HG03060 (cell line): ENCODE results near the gene ASPDH.

Experiments used
- ATAC-seq: cut with Tn5 transposase; IDR thresholded peaks from one replicate; pipeline ENCODE4 v1.9.1; 2021; ENCODE audit warnings: low read depth, moderate number of reproducible peaks; ENCODE audit not compliant: unreplicated experiment

Gene ASPDH

DNA sequence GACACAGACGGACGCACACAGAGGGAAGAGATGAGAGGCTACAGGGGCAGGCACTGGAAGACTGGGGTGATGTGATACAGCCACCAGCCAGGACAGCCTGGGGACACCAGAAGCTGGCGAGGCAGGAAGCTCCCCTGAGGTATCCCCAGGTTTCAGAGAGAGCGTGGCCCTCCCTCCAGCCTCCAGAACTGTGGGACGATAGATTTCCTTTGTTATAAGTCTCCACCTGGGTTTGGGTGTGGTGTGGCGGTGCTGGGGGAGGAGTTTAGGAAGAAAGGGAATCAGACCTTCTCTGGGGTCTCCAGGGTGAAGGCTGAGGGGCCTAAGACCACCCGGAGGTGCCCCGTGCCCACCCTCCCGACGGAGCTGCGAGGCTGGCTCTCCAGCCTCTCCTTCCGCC is 2.7 kb upstream of the ASPDH start:
- ATAC-seq = no peak

DNA sequence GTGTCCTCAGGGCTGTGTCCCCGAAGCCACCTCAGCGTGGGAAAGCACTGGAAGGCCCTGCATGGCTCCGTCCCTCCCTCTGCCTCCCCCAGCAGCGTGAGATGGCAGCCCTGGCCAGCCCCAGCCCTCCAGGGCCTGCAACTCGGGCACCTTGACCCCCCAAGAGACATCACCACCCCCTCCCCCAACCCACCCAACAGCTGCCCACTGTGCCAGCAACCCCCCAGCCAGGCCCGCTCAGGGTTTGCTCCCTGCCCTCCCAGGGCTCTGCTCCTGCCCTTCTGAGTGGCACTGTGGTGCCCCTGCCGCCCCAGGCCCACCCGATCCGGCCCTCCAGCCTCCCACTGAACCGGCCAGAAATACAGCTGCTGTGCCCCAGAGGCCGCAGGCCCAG is 1.5 kb upstream of the ASPDH start:
- no peak for ATAC-seq

DNA sequence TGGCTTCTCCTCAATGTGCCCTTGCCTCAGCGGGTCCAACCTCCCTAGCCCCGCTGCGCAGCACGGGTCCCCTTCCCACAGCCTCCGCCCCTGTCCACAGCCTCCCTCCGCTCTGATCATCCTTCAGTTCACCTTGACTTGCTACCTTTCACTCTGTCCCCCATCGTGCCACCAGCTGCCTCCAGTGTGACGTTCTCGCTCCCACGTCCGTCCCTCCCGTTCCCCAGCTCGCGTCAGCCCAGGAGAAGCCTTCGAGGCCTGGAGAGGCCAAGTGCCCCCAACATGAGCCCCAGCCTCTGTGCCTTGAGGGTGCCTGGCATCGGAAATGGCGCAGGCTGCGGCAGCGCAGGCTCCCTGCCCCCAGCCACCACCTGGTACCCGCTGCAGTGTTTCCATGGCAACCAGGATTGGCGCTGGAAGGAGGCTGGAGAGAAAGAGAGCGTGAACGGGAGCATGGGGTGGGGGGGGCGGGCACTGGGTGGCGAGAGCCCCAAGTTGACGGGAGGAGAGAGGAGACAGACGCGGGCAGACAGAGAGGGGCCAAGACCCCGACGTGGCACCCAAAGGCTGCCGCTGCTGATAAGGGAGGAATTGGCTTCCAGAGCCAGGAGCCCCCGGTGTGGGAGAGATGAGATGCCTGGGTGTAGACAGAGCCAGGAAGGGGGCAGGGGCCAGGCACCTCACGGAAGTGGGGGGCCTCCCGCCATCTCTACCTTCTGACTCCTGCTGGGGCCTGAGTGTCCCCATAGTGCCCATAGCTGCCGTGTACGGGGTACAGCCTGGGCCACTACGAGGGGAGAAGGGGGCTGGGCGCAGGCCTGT is 844 bp upstream of the ASPDH start:
- ATAC-seq = no peak

DNA sequence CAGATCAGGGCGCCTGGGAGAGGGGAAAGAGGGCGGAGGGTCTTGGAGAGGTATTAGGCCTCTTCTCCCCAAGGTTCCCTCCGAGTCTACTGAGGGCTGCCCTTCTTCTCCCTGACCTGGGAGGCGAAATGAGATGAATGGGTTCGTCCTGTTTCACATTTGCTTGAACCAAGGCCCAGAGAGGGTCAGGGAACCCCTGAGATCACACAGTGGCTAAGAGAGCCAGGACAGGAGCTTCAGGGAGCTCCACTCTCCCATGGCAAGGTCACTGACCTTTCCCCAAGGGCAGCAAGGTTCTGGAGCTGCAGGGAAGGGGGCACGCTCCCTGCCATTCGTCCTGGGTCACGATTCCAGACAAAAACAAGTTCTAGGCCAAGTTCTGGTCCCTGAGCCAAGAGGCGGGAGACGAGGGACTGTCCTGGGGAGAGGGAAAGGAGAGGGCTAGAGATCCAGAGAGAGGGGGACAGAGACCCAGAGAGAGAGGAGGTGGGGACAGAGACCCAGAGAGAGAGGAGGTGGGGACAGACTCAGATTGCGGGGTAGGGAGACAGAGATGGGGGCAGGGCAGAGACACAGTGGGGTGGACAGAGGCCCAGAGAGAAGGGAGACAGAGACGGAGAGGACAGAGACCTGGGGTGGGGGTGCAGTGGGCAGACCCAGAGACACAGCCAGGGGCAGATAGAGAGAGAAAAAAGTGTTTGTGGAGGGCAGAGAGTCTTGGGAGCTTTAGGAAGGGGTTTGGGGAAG is 541 bp downstream of the ASPDH start:
- no peak for ATAC-seq

DNA sequence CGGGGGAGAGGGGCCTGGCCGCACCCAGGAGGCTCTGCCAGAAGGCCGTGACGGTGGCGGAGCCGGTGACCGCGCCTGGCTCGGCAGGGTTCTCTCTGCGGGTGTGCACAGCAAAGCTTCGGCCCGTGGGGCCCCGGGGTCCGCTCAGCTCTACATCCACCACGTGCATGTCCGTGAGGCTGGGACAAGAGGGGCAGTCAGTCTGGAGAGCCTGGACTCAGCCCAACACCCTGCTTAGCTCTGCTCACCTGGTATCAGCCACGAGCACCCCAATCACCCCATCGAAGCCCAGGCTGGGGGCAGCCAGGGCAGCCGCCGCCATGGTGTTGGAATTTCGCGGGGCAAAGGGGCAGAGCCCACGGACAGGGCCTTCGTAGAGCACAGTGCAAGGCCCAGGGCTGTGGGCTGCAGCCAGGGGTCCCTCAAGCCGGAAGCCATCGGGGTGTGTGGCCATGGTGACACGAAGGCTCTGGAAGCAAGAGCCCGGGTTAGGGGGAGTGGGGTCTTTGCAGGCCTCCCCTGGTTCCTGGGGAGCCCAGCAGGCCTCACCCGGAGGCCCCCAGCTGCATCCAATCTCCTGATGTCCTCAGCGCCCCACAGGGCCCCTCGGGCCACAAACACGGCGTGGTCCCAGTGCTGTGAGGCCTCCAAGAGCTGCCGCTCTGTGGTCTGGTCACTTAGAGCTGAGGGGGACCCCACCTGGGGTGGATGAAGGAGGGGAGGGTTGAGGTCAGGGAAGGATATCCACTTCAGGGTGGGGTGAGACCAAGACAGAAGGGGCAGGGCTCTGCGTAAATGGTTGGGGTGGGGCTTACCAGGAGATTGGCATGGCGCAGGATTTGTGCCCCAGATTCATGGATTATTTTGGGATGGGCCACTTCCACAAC is 1.4 kb downstream of the ASPDH start:
- ATAC-seq = no peak

DNA sequence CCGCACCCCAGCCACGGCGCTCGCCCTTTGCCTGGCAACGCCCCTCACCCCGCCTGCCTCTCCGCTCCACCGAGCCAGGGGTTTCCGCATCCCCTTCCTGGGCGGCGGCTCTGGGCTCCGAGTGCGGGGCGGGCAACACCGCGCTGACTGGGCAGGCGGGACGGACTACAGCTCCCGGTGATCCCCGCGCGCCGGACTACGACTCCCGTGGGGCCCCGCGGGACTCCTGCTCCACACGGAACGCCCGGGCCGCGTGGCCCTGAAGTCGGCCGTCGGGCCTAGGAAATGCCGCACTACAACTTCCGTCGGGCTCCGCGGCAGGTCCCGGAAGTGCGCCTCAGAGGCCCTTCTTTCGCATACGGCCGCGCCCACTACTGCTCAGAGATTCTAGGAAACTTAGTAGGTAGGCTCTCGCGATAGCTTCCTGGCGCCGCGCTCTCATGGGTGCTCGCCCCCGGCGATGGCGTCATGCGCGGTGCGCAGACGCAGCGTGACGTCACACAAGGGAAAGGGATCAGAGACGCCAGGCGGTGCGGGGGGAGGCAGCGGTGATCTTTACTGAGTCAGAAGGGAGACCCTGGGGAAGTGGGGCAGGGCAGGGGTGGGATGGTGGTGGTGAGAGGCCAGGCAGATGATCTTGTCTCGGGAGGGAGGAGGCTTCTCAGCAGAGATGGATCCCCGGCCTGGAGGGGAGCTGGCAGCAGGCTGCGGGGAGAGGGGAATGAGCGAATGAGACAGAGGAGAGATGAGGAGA is 2.5 kb downstream of the ASPDH start, which contains the start of gene JOSD2:
Gene JOSD2, minus strand, starts transcription at position 123 of the 754 bp plus-strand sequence. CDS start 760 bp downstream, outside the sequence.
- peak; percentile 86 for ATAC-seq

DNA sequence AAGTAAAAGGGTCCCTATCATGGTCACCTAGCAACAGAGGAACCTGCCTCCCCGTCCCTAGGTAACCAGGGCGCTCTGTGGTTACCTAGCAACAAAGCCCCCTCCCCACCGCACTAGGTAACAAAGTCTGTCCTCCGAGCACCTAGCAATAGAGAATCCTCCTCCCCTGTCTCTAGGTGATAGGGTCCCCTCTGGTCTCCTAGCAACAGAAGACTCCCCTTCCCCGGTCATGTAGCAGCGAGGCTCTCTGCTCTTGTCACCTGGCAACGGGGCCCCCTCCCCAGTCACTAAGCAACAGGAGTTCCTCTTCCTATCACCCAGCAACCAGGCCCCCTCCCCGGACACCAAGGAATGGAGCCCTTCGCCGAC is 3.0 kb downstream of the ASPDH start:
- ATAC-seq = no peak

DNA sequence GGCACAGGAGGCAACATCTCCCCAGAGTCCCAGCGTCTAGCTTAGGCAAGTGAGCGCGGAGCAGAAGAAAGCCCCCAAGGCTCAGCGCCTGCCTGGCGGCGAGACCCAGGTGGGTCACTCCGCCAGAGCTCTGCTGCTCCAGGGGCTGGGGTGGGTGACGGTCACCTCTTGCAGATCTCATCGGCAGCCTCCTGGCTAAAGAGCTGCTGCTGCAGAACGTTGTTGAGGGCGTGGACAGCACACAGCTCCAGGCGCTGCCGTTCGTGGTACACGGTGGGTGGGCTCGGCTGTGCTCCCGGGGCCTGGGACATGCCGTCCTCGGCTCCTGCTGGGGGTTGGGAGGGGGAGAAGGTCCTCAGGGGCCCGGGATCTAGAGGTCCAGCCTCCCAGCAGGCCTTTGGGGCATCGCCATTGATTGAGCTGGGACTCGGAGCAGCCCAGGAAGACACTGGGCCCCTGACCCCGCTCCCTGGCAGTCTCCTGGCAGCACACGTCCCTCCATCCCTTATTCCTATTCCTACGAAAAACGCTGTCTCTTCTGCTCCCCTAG is 3.5 kb downstream of the ASPDH start:
- no peak for ATAC-seq

DNA sequence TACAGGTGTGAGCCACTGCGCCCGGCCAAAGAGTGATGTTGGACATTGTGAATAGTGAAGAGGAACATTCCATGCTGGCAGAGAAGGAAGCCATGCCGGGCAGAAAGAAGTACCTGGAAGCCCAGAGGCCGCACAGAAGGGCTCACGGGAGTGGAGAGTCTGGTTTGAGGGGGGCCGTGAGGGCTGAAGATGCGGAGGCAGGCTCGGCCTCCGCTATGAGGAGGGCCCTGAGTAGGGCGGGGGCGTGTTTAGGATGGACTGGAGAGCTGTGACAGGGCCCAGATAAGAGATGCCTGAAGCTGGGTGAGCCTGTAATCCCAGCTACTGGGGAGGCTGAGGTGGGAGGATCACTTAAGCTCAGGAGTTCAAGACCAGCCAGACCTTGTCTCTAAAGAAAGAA is 4.3 kb downstream of the ASPDH start:
- ATAC-seq = no peak

DNA sequence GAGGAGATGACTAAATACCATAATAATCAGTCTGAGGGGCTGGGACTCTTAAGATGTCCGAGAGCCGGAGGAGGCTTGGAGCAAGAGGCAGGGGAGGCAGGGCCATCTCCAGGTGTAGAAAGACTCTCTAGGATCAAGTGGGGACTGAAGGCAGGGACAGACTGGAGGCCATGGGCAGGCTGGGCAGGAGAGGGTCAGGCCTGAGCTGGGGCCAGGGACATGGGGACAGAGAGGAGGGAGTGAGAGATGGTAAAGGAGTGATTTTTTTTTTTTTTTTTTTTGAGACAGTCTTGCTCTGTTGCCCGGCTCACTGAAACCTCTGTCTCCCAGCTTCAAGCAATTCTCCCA is 4.9 kb downstream of the ASPDH start:
- no peak for ATAC-seq

DNA sequence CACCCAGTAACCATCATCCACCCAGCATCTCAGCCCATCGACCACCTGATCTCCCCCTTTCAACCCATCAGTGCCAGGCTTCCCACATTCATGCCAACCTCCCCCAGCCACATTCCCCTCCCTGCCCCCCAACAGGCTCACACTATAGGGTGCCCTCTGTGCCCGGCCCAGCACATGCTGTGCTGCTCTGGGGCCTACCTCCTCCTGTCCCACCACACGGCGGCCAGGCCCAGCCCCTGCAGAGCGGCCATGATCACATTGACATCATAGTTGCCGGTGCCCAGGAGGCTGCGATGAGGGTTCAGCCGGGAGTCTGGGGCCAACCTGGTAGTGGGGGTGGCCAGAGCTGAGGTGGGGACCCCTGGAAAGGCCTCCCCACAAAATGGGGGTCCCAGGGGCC is 6.3 kb downstream of the ASPDH start:
- ATAC-seq = no peak

DNA sequence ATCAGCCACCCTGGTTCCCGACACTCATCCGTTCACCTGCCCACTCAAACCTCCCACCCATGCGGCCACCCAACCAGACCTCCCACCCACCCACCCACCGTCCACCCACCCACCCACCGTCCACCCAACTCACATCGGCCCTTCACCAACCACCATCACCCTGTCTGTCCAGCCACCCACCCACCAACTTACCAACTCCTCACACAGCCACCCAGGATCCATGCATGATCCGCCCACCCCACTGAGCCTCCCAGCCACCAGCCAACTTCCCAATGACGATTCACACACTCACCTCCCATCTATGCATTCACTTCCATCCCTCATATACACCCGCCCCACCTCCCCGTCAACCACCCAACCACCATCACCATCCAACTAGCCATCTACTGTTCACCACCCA is 7.0 kb downstream of the ASPDH start:
- no peak for ATAC-seq

DNA sequence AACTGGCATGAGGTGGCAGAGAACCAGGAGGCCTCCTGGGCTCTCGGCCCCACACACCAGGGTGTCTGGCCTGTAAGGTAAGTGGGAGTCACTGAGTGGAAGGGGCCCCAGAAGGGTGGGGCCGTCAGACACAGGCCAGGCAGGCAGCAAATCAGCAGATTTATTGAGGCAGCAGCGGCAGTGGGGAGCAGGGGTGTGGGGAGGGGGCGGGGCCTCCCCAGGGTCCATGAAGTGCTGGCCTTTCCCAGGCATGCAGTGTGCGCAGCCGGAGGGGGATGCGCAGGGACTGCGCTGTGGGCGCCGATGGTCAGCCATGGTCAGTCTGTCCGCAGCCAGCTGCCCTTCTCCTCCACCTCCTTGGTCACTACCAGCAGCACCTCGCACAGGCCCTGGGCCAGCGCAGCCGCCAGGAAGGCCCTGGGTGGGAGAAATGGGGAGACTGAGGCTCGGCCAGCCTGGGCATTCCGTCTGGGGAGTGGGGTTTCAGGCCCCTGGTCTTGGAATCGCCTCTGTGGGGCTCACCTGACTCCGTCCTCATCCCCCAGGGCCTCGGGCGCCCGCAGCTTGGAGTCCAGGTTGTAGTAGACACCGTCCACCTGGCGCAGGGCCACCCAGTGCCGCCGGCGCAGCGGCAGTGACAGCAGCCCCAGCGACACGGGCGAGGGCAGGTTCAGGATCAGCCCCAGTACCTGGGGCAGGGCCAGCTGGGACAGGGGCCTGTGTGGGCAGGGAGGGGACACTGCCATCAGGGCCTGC is 7.7 kb downstream of the ASPDH start:
- no peak for ATAC-seq

DNA sequence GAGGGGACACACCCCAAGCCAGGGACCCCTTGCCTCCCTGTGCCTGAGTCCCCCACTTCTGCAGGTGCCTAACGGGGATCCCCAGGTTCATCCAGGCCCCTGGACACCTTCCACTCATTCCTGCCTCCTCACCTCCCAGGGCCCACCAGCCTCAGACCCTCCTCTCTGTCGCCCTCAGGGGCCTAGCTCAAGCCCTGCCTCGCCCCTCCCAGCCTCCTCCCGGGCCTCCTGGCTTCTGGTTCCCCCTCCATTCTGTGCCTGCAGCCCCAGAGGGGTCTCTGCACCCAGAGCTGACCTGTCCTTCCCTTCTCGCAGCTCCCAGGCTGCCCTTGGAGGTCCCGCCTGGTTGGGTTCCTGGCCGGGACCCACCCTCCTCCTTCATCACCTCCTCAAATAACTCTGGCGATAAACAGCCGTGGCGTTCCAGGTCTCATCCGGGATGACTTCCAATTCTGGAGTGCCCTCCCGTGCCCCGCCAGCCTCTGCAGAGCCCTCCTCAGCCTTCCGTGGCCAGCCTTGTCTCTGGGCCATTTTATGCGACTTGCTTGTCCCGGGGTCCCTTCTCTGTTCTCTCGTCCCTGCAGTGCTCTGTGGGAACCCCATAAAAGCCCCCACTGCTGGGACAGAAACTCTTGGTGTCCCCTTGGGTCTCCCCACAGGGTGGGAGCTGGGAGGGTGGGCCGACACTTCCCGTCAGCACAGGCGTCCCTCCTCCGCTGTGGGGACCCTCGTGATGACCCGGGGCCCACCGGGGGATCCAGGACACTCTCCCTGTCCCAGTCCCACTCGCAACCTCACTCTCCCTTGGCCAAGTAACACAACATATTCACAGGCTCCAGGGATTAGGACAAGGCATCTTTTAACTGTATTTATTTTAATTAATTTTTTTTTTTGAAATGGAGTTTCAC is 11.9 kb downstream of the ASPDH start:
- no peak for ATAC-seq

DNA sequence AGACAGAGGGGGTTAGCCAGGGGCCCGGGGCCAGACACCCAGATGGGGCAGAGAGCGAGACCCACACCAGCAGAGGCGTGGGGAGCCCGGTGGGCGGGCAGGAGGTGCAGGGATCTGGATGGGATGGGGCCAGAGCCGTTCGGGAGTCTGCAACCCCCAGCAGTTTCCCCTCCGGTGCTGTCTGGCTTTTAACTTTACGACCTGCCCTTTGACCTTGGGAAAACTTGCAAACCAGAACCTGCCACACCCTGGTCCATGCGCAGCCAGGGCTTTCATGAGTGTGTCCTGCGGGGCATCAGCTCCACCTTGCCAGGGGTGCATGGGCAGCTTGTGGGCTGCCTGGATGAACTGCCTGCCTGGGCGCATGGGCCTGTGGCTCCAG is 12.5 kb downstream of the ASPDH start:
- ATAC-seq = no peak

DNA sequence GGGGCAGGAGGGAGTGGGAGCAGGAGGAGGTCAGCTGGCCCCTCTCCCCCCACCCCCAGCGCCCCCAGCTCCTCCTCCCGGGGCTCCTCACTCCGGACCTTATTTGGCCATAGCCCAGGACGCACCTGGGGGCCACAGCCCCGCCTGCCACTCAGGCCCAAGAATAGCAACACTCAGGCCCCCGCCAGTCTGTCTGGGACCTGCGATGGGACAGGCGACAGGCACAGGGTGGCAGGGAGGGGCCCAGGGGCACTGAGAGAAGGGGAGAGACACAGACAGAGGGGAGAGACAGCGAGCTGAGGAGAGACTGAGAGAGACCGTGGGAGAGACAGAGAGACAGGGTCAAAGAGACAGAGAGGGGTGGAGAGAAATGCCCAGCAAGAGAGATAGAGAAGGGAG is 13.0 kb downstream of the ASPDH start:
- ATAC-seq = no peak

DNA sequence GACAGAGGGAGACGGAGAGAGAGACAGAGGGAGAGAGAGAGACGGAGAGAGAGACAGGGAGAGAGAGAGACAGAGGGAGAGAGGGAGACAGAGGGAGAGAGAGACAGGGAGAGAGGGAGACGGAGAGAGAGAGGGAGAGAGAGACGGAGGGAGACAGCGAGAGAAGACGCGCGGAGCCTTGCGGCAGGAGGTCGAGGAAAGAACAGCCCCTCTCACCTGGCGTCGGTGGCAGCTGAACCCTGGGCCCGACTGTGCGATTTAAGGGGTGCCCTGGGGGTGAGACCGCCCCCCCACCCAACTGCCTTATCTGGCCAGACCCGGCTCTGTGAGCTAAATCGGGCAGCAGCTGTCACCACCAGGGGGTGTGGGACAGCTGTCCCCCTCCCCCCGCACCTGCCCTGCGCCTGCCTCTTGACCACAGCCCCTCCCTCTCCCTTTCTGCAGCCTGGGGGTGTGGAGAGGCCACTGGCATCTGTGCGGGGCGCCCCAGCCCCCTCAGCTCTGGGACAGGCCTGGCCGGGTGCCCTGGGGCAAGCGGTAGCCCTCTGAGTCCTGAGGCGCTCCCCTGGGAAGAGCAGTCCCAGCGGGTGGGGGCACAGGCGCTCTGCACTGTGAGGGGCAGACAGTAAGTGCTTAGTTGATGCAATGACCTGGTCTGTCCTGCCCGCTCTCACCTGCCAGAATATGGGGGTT is 13.5 kb downstream of the ASPDH start:
- no peak for ATAC-seq
